ENCODE results near the gene YPEL4. TPM values are rescaled to one million over a fixed set of nuclear protein-coding genes. Genes with fewer than 3 reads are reported as not detected.
A peak's percentile ranks its signal among the peaks of the same experiment; 100 is the strongest.

The YPEL4 gene
- total RNA-seq, 6 donors from 2014 or later, result 0.91 to 8.4 (median 3.5) TPM

- WGBS, 2 donors, result 93 to 96% methylated on average over 12 to 14 of the region's 14 CpGs
- no peak for DNase-seq
- H3K4me3 ChIP-seq, result no peak overlapping the region
- H3K27me3 ChIP-seq, result no peaks in the 10 kb centered on the region
- no peaks in the 10 kb centered on the region for H3K9me3 ChIP-seq
- no peak for ATAC-seq (ENCODE audit: low FRiP score in 2 of 2)
- H3K27ac ChIP-seq, result no peak overlapping the region
- peaks cover 23 to 38% (median 30%) of the 10 kb centered on the region in 4 donors for H3K36me3 ChIP-seq
- TF ChIP-seq, protein P1, sequence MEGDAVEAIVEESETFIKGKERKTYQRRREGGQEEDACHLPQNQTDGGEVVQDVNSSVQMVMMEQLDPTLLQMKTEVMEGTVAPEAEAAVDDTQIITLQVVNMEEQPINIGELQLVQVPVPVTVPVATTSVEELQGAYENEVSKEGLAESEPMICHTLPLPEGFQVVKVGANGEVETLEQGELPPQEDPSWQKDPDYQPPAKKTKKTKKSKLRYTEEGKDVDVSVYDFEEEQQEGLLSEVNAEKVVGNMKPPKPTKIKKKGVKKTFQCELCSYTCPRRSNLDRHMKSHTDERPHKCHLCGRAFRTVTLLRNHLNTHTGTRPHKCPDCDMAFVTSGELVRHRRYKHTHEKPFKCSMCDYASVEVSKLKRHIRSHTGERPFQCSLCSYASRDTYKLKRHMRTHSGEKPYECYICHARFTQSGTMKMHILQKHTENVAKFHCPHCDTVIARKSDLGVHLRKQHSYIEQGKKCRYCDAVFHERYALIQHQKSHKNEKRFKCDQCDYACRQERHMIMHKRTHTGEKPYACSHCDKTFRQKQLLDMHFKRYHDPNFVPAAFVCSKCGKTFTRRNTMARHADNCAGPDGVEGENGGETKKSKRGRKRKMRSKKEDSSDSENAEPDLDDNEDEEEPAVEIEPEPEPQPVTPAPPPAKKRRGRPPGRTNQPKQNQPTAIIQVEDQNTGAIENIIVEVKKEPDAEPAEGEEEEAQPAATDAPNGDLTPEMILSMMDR (IDR thresholded peaks at IDR 0.05), result no peak
- no peak for TF ChIP-seq POLR2A (IDR thresholded peaks at IDR 0.05)
- peaks cover 9 to 31% (median 12%) of the 10 kb centered on the region in 4 donors for H3K4me1 ChIP-seq
These were observed 10.0 kb upstream of the YPEL4 start for GRCh38 chr11:57659669-57660068.

- Histone ChIP-seq H3K36me3 (peaks cover 23 to 38% (median 30%) of the 10 kb centered on the region in 4 donors), H3K27ac (peak overlapping the region; percentile 76 to 88 (median 82)), H3K4me1 (peaks cover 9 to 36% (median 12%) of the 10 kb centered on the region in 4 donors), H3K4me3 (peak overlapping the region; percentile 61 to 77 (median 65)), H3K9me3 (no peaks in the 10 kb centered on the region), H3K27me3 (no peaks in the 10 kb centered on the region)
- DNase-seq, result no peak
- WGBS, 2 donors, result 0 to 1% methylated on average over 8 of the region's 8 CpGs
- TF ChIP-seq EP300 (IDR thresholded peaks at IDR 0.05), result no peak
- TF ChIP-seq, protein P1 (IDR thresholded peaks at IDR 0.05), result no peak
- TF ChIP-seq POLR2A (IDR thresholded peaks at IDR 0.05), result no peak
- TF ChIP-seq POLR2AphosphoS5 (IDR thresholded peaks at IDR 0.05), result no peak
- ATAC-seq (ENCODE audit: low FRiP score in 2 of 2), result no peak
These were observed 8.3 kb upstream of the YPEL4 start for GRCh38 chr11:57658023-57658361.

DNA sequence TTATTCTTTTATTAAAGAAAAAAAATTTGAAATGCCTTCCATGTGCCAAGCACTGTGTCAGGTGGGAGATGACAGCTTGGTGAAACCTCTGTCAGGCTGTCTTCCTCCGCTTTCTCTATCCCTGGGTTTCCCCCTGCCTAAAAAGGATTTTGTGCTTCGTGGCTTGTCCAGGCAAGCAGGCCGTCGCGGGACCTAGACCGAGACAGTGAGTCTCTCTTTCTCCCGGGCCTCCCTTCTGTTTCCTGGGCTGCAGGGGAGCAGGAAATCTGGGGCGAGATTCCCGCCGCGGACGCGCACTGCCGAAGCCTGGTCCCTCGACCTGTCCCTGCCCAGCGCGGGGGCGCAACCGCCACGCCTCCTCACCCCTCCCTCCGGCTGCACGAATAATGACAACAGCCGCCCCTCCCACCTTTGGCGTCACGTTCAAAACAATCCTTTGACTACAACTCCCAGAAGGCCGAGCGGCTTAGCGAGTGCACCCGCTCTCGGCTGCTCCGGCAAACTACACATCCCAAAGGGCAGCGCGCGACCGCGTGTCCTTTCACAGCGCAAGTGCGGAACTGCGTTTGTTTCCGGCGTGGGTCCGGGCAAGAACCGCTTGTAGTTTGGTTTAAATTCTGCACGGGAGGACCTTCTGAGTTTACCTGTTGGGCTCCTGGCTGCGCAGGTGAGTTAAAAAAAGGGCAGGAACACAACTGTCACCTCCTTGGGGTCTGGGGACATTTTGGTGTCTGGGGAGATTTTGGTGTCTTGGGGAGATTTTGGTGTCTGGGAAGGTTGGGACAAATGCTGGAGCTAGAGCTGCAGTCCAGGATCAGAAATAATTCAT lies 7.7 kb upstream of the YPEL4 start, which contains the start of gene CLP1:
TSS of gene CLP1 (plus strand) at position 569 of the 829 bp plus-strand sequence. CDS start 1,715 bp downstream, outside the sequence.
- DNase-seq, result peak; percentile 99 to 100
- no peaks in the 10 kb centered on the region for H3K27me3 ChIP-seq
- H3K4me3 ChIP-seq, result peak within 1 kb of the TSS; percentile 61 to 77 (median 65)
- H3K4me1 ChIP-seq, result peaks cover 9 to 41% (median 12%) of the 10 kb centered on the region in 4 donors
- WGBS, 2 donors, result 0 to 1% methylated on average over 20 to 45 of the region's 45 CpGs
- H3K9me3 ChIP-seq, result no peaks in the 10 kb centered on the region
- TF ChIP-seq POLR2AphosphoS5 (IDR thresholded peaks at IDR 0.05) (peak; percentile 92 to 94), POLR2A (IDR thresholded peaks at IDR 0.05) (peak in 3 of 4 donors; percentile 39 to 88 (median 40)), EP300 (IDR thresholded peaks at IDR 0.05) (peak in 1 of 4 donors; percentile 1)
- TF ChIP-seq, protein P1 (IDR thresholded peaks at IDR 0.05), result peak in 2 of 6 experiments; percentile 22 to 33
- peak within 1 kb of the TSS; percentile 77 to 88 (median 85) for H3K27ac ChIP-seq
- ATAC-seq (ENCODE audit: low FRiP score in 2 of 2), result peak; percentile 99
- peaks cover 23 to 33% (median 27%) of the 10 kb centered on the region in 4 donors for H3K36me3 ChIP-seq

DNA sequence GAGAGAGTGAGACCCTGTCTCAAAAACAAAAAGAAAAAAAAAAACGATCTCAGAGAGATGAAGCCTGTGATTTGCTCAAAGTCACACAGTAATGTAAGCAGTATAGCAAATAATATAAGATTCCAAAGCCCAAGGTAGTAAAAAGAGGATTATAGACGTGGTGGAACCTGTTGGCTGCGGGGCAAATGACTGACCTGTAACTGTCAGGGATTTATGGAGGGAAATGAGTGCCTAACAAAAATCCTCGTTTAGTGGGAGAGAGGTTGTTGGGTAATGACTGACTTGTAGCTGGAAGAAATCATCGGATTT lies 7.1 kb upstream of the YPEL4 start:
- Histone ChIP-seq H3K4me3 (peak overlapping the region in 3 of 4 donors; percentile 61 to 77 (median 68)), H3K36me3 (peaks cover 20 to 27% (median 24%) of the 10 kb centered on the region in 4 donors), H3K27ac (peak overlapping the region; percentile 77 to 88 (median 85)), H3K27me3 (no peaks in the 10 kb centered on the region), H3K9me3 (no peaks in the 10 kb centered on the region), H3K4me1 (peaks cover 9 to 43% (median 12%) of the 10 kb centered on the region in 4 donors)
- DNase-seq, result no peak
- TF ChIP-seq, protein P1 (IDR thresholded peaks at IDR 0.05), result no peak
- TF ChIP-seq EP300 (IDR thresholded peaks at IDR 0.05) (no peak), POLR2A (IDR thresholded peaks at IDR 0.05) (no peak), POLR2AphosphoS5 (IDR thresholded peaks at IDR 0.05) (no peak)
- WGBS, 2 donors, result 21 to 25% methylated on average over 5 of the region's 5 CpGs
- no peak for ATAC-seq (ENCODE audit: low FRiP score in 2 of 2)

All from upper lobe of left lung (tissue), 6 donors.